GM06990 (cell line): Measurements from ENCODE around the gene CTRB1.

Source experiments
- DNase-seq: peaks from one replicate; pipeline ENCODE4 v3.0.0-alpha.2; 2011; ENCODE audit not compliant: insufficient read length; ENCODE audit errors: extremely low read depth
- H3K27me3 ChIP-seq: replicated peaks from 2 replicates; pipeline ENCODE4 v1.6.0; 2011; ENCODE audit warnings: low read length; ENCODE audit not compliant: control insufficient read depth, insufficient read depth
- H3K36me3 ChIP-seq: 2 replicates; pipeline ENCODE4 v1.5.1; 2011; ENCODE audit warnings: low read length; ENCODE audit not compliant: control insufficient read depth, insufficient read depth
- H3K4me3 ChIP-seq: replicated peaks from 2 replicates; pipeline ENCODE4 v1.5.1; 2011; ENCODE audit warnings: low read depth, mild to moderate bottlenecking, control low read depth, low read length
- CTCF ChIP-seq: IDR thresholded peaks from 2 replicates; pipeline ENCODE4 v1.5.1; 2011; ENCODE audit warnings: low read length, control low read depth, mild to moderate bottlenecking, inconsistent platforms; ENCODE audit not compliant: insufficient read depth, poor library complexity, severe bottlenecking

The CTRB1 gene

GRCh38 chr16:75218256-75219076 is at the start of gene CTRB1:
CTRB1 (plus strand) TSS chr16:75218988; CDS start chr16:75219008, 20 bp downstream.
- Histone ChIP-seq H3K4me3 (no peak within 1 kb of the TSS), H3K27me3 (no peaks in the 10 kb centered on the region), H3K36me3 (no peaks in the 10 kb centered on the region)
- DNase-seq, result peak; percentile 73
- TF ChIP-seq CTCF, result no peak

- no peak for DNase-seq
- H3K36me3 ChIP-seq, result peaks cover 7% of the 10 kb centered on the region
- no peaks in the 10 kb centered on the region for H3K27me3 ChIP-seq
- H3K4me3 ChIP-seq, result no peak overlapping the region
- TF ChIP-seq CTCF, result no peak
These were observed 48.8 kb upstream of the CTRB1 start for GRCh38 chr16:75169899-75170405.

- no peaks in the 10 kb centered on the region for H3K27me3 ChIP-seq
- no peak for DNase-seq
- no peak overlapping the region for H3K4me3 ChIP-seq
- no peak for TF ChIP-seq CTCF
- H3K36me3 ChIP-seq, result peaks cover 5% of the 10 kb centered on the region
These were observed 46.2 kb upstream of the CTRB1 start for GRCh38 chr16:75172578-75172977.

- TF ChIP-seq CTCF, result no peak
- no peaks in the 10 kb centered on the region for H3K27me3 ChIP-seq
- no peaks in the 10 kb centered on the region; the same call in 1 of the 2 replicates for H3K36me3 ChIP-seq
- no peak overlapping the region for H3K4me3 ChIP-seq
- DNase-seq, result no peak
These were observed 43.7 kb upstream of the CTRB1 start for GRCh38 chr16:75175074-75175473.

- Histone ChIP-seq H3K36me3 (no peaks in the 10 kb centered on the region), H3K4me3 (no peak overlapping the region), H3K27me3 (no peaks in the 10 kb centered on the region)
- TF ChIP-seq CTCF, result no peak
- DNase-seq, result no peak
These were observed 41.9 kb upstream of the CTRB1 start for GRCh38 chr16:75176926-75177325.
